Memory B cell (primary cell): ENCODE results near the gene EXOC4.

Experiments
- ATAC-seq: fragments of 150-1000 bp; cut with Tn5 transposase; 2 replicates; pipeline ENCODE4 v1.10.0; 2021; ENCODE audit warnings: low read depth, mild to moderate bottlenecking, moderate library complexity
- DNase-seq, 2 donors: peaks; one replicate each; pipeline ENCODE4 v3.0.0; 2022; ENCODE audit warnings: low spot score in 2 of 2
- H3K27ac Mint-ChIP-seq: one replicate; pipeline ENCODE4 v1.8.0; 2022; ENCODE audit warnings: mild to moderate bottlenecking, moderate library complexity, mixed read lengths
- H3K27me3 Mint-ChIP-seq: one replicate; pipeline ENCODE4 v1.8.0; 2022; ENCODE audit warnings: mixed read lengths
- H3K36me3 Mint-ChIP-seq: one replicate; pipeline ENCODE4 v1.8.0; 2022; ENCODE audit warnings: mild to moderate bottlenecking, mixed read lengths
- H3K4me1 Mint-ChIP-seq: one replicate; pipeline ENCODE4 v1.8.0; 2022; ENCODE audit warnings: mixed read lengths
- H3K4me3 Mint-ChIP-seq: one replicate; pipeline ENCODE4 v1.8.0; 2022; ENCODE audit warnings: mild to moderate bottlenecking, moderate library complexity, mixed read lengths
- H3K9me3 Mint-ChIP-seq: one replicate; pipeline ENCODE4 v1.8.0; 2022; ENCODE audit warnings: mixed read lengths

The EXOC4 gene

GRCh38 chr7:133822001-133822641 is 569.2 kb downstream of the EXOC4 start:
- no peaks in the 10 kb centered on the region for H3K27me3 Mint-ChIP-seq
- no peaks in the 10 kb centered on the region for H3K4me1 Mint-ChIP-seq
- no peak overlapping the region for H3K4me3 Mint-ChIP-seq
- H3K36me3 Mint-ChIP-seq: peaks cover 38% of the 10 kb centered on the region
- ATAC-seq (no peak), DNase-seq (no peak)
- no peak overlapping the region for H3K27ac Mint-ChIP-seq
- H3K9me3 Mint-ChIP-seq: no peaks in the 10 kb centered on the region

- DNase-seq (no peak), ATAC-seq (no peak)
- Mint-ChIP-seq H3K4me3 (no peak overlapping the region), H3K9me3 (no peaks in the 10 kb centered on the region), H3K27me3 (no peaks in the 10 kb centered on the region), H3K36me3 (peaks cover 33% of the 10 kb centered on the region), H3K4me1 (no peaks in the 10 kb centered on the region), H3K27ac (no peak overlapping the region)
These were observed 570.1 kb downstream of the EXOC4 start for GRCh38 chr7:133822868-133823552.

GRCh38 chr7:133824132-133824531 is 571.3 kb downstream of the EXOC4 start:
- no peak overlapping the region for H3K27ac Mint-ChIP-seq
- H3K9me3 Mint-ChIP-seq: no peaks in the 10 kb centered on the region
- DNase-seq (no peak), ATAC-seq (no peak)
- H3K27me3 Mint-ChIP-seq: no peaks in the 10 kb centered on the region
- H3K36me3 Mint-ChIP-seq: peaks cover 25% of the 10 kb centered on the region
- no peaks in the 10 kb centered on the region for H3K4me1 Mint-ChIP-seq
- H3K4me3 Mint-ChIP-seq: no peak overlapping the region

- ATAC-seq (no peak), DNase-seq (no peak)
- Mint-ChIP-seq H3K4me1 (no peaks in the 10 kb centered on the region), H3K9me3 (peaks cover 7% of the 10 kb centered on the region), H3K27me3 (no peaks in the 10 kb centered on the region), H3K4me3 (no peak overlapping the region), H3K36me3 (peaks cover 30% of the 10 kb centered on the region), H3K27ac (no peak overlapping the region)
These were observed 575.1 kb downstream of the EXOC4 start for GRCh38 chr7:133827707-133828623.

GRCh38 chr7:133828906-133829305 is 576.0 kb downstream of the EXOC4 start:
- no peak for ATAC-seq
- no peaks in the 10 kb centered on the region for H3K27me3 Mint-ChIP-seq
- H3K4me3 Mint-ChIP-seq: no peak overlapping the region
- no peaks in the 10 kb centered on the region for H3K4me1 Mint-ChIP-seq
- H3K9me3 Mint-ChIP-seq: peaks cover 7% of the 10 kb centered on the region
- no peak overlapping the region for H3K27ac Mint-ChIP-seq
- DNase-seq: no peak
- H3K36me3 Mint-ChIP-seq: peaks cover 28% of the 10 kb centered on the region

GRCh38 chr7:133829336-133829897 is 576.5 kb downstream of the EXOC4 start:
- no peak overlapping the region for H3K4me3 Mint-ChIP-seq
- DNase-seq: no peak
- H3K27ac Mint-ChIP-seq: no peak overlapping the region
- H3K4me1 Mint-ChIP-seq: no peaks in the 10 kb centered on the region
- no peak for ATAC-seq
- peaks cover 26% of the 10 kb centered on the region for H3K36me3 Mint-ChIP-seq
- H3K9me3 Mint-ChIP-seq: peaks cover 7% of the 10 kb centered on the region
- no peaks in the 10 kb centered on the region for H3K27me3 Mint-ChIP-seq

GRCh38 chr7:133830081-133830480 is 577.2 kb downstream of the EXOC4 start:
- ATAC-seq (no peak), DNase-seq (no peak)
- Mint-ChIP-seq H3K27ac (no peak overlapping the region), H3K9me3 (peaks cover 7% of the 10 kb centered on the region), H3K4me1 (no peaks in the 10 kb centered on the region), H3K27me3 (no peaks in the 10 kb centered on the region), H3K36me3 (peaks cover 21% of the 10 kb centered on the region), H3K4me3 (no peak overlapping the region)

- H3K4me3 Mint-ChIP-seq: no peak overlapping the region
- no peak overlapping the region for H3K27ac Mint-ChIP-seq
- H3K27me3 Mint-ChIP-seq: no peaks in the 10 kb centered on the region
These were observed 583.8 kb downstream of the EXOC4 start for GRCh38 chr7:133836666-133837065.

GRCh38 chr7:133837224-133837623 is 584.3 kb downstream of the EXOC4 start:
- H3K4me3 Mint-ChIP-seq: no peak overlapping the region
- DNase-seq (no peak), ATAC-seq (no peak)
- H3K27me3 Mint-ChIP-seq: no peaks in the 10 kb centered on the region
- peaks cover 14% of the 10 kb centered on the region for H3K36me3 Mint-ChIP-seq
- H3K27ac Mint-ChIP-seq: no peak overlapping the region
- H3K4me1 Mint-ChIP-seq: no peaks in the 10 kb centered on the region
- peaks cover 4% of the 10 kb centered on the region for H3K9me3 Mint-ChIP-seq

More at GRCh38 chr7:133836666-133837065, 583.8 kb downstream of the EXOC4 start:
- ATAC-seq (no peak), DNase-seq (no peak)
- Mint-ChIP-seq H3K4me1 (no peaks in the 10 kb centered on the region), H3K36me3 (peaks cover 19% of the 10 kb centered on the region), H3K9me3 (peaks cover 6% of the 10 kb centered on the region)

GRCh38 chr7:133839121-133839520 is 586.2 kb downstream of the EXOC4 start:
- no peaks in the 10 kb centered on the region for H3K27me3 Mint-ChIP-seq
- no peak overlapping the region for H3K4me3 Mint-ChIP-seq
- peaks cover 10% of the 10 kb centered on the region for H3K36me3 Mint-ChIP-seq
- H3K27ac Mint-ChIP-seq: no peak overlapping the region
- H3K9me3 Mint-ChIP-seq: peaks cover 2% of the 10 kb centered on the region
- ATAC-seq (no peak), DNase-seq (no peak)
- no peaks in the 10 kb centered on the region for H3K4me1 Mint-ChIP-seq

GRCh38 chr7:133843341-133843740 is 590.5 kb downstream of the EXOC4 start:
- peaks cover 5% of the 10 kb centered on the region for H3K4me1 Mint-ChIP-seq
- no peak for DNase-seq
- no peak overlapping the region for H3K4me3 Mint-ChIP-seq
- H3K36me3 Mint-ChIP-seq: peaks cover 15% of the 10 kb centered on the region
- no peaks in the 10 kb centered on the region for H3K27me3 Mint-ChIP-seq
- no peak overlapping the region for H3K27ac Mint-ChIP-seq
- H3K9me3 Mint-ChIP-seq: peaks cover 2% of the 10 kb centered on the region
- ATAC-seq: no peak

GRCh38 chr7:133845005-133845404 is 592.1 kb downstream of the EXOC4 start:
- Mint-ChIP-seq H3K36me3 (peaks cover 13% of the 10 kb centered on the region), H3K4me3 (no peak overlapping the region), H3K27ac (no peak overlapping the region), H3K4me1 (peaks cover 5% of the 10 kb centered on the region), H3K27me3 (no peaks in the 10 kb centered on the region), H3K9me3 (peaks cover 2% of the 10 kb centered on the region)
- DNase-seq: no peak
- ATAC-seq: no peak

- Mint-ChIP-seq H3K27me3 (no peaks in the 10 kb centered on the region), H3K36me3 (peaks cover 13% of the 10 kb centered on the region), H3K4me1 (peaks cover 5% of the 10 kb centered on the region), H3K9me3 (no peaks in the 10 kb centered on the region), H3K4me3 (no peak overlapping the region), H3K27ac (no peak overlapping the region)
- no peak for DNase-seq
- no peak for ATAC-seq
These were observed 593.5 kb downstream of the EXOC4 start for GRCh38 chr7:133846203-133846945.
